Chondrocyte (in vitro differentiated cells): Measurements from ENCODE around the gene LARGE1. TPM values are rescaled to one million over a fixed set of nuclear protein-coding genes. Genes with fewer than 3 reads are reported as not detected.

ENCODE experiments used
- DNase-seq: peaks from one replicate; pipeline ENCODE4 v3.0.0; 2021; ENCODE audit warnings: mixed read lengths, low spot score
- H3K27ac Mint-ChIP-seq: one replicate; pipeline ENCODE4 v1.8.0; 2021; ENCODE audit warnings: mild to moderate bottlenecking, moderate library complexity, mixed read lengths; ENCODE audit not compliant: unreplicated experiment
- H3K27me3 Mint-ChIP-seq: 2 replicates; pipeline ENCODE4 v1.8.0; 2021; ENCODE audit warnings: low read depth, mixed read lengths
- H3K36me3 Mint-ChIP-seq: 2 replicates; pipeline ENCODE4 v1.8.0; 2021; ENCODE audit warnings: low read depth, mixed read lengths
- H3K4me1 Mint-ChIP-seq: 2 replicates; pipeline ENCODE4 v1.8.0; 2021; ENCODE audit warnings: low read depth, mild to moderate bottlenecking, mixed read lengths
- H3K4me3 Mint-ChIP-seq: one replicate; pipeline ENCODE4 v1.8.0; 2021; ENCODE audit warnings: mild to moderate bottlenecking, moderate library complexity, mixed read lengths; ENCODE audit not compliant: unreplicated experiment
- H3K9me3 Mint-ChIP-seq: 2 replicates; pipeline ENCODE4 v1.8.0; 2021; ENCODE audit warnings: low read depth, mixed read lengths
- CTCF ChIP-seq: fragments of 200-600 bp; sonication (generic); IDR thresholded peaks from 2 replicates; pipeline ENCODE4 v1.5.0; 2021; ENCODE audit warnings: antibody characterized with exemption, mild to moderate bottlenecking, moderate library complexity
- total RNA-seq: library from RNA; stranded (reverse); gene quantifications from 3 replicates; pipeline ENCODE4 v1.2.1, GENCODE V29; 2021

The LARGE1 gene
- total RNA-seq, 1 donor from 2014 or later: 21.3 TPM

GRCh38 chr22:33455036-33455435 is 465.2 kb downstream of the LARGE1 start:
- H3K9me3 Mint-ChIP-seq: no peaks in the 10 kb centered on the region
- no peak overlapping the region for H3K4me3 Mint-ChIP-seq
- H3K4me1 Mint-ChIP-seq: no peaks in the 10 kb centered on the region
- H3K36me3 Mint-ChIP-seq: peaks cover 1% of the 10 kb centered on the region
- no peaks in the 10 kb centered on the region for H3K27me3 Mint-ChIP-seq
- no peak overlapping the region for H3K27ac Mint-ChIP-seq
- no peak for DNase-seq
- no peak for TF ChIP-seq CTCF

DNA sequence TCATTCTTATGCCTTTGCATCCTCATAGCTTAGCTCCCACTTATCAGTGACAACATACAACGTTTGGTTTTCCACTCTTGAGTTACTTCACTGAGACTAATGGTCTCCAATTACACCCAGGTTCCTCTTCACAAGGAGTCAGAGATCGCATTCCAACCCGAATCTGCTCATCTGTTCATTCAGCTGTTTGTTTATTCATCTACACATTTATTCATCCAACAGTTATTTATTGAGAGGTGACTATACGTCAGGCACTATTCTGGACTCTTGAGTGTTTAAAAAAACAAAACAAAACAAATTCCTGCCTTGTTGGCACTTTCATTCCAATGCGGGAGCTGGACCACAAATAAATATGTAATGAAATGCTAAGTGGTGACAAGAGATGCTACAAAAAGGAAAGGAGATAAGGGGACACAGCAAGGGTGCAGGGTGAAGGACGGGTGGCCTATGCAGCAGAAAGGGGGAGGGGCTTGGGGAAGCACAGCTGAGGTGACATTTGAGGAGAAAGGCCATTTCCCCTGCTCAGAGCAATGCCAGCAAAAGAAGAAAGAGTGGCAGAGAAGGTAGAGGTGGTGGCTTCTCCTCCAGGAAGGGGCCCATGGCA is 468.3 kb downstream of the LARGE1 start:
- H3K9me3 Mint-ChIP-seq: no peaks in the 10 kb centered on the region
- DNase-seq: no peak
- H3K36me3 Mint-ChIP-seq: peaks cover 1% of the 10 kb centered on the region
- H3K4me1 Mint-ChIP-seq: no peaks in the 10 kb centered on the region
- H3K27ac Mint-ChIP-seq: no peak overlapping the region
- no peaks in the 10 kb centered on the region for H3K27me3 Mint-ChIP-seq
- TF ChIP-seq CTCF: no peak
- no peak overlapping the region for H3K4me3 Mint-ChIP-seq

GRCh38 chr22:33450756-33451155 is 469.5 kb downstream of the LARGE1 start:
- TF ChIP-seq CTCF: no peak
- H3K4me3 Mint-ChIP-seq: no peak overlapping the region
- H3K36me3 Mint-ChIP-seq: peaks cover 1% of the 10 kb centered on the region
- no peak for DNase-seq
- H3K9me3 Mint-ChIP-seq: no peaks in the 10 kb centered on the region
- H3K27me3 Mint-ChIP-seq: no peaks in the 10 kb centered on the region
- no peak overlapping the region for H3K27ac Mint-ChIP-seq
- no peaks in the 10 kb centered on the region for H3K4me1 Mint-ChIP-seq

GRCh38 chr22:33447733-33448132 is 472.5 kb downstream of the LARGE1 start:
- Mint-ChIP-seq H3K9me3 (no peaks in the 10 kb centered on the region), H3K36me3 (no peaks in the 10 kb centered on the region), H3K4me3 (no peak overlapping the region), H3K4me1 (no peaks in the 10 kb centered on the region), H3K27ac (no peak overlapping the region), H3K27me3 (no peaks in the 10 kb centered on the region)
- no peak for DNase-seq
- TF ChIP-seq CTCF: no peak

- peaks cover 24% of the 10 kb centered on the region for H3K4me1 Mint-ChIP-seq
- DNase-seq: no peak
- TF ChIP-seq CTCF: no peak
- H3K9me3 Mint-ChIP-seq: no peaks in the 10 kb centered on the region
- no peaks in the 10 kb centered on the region for H3K36me3 Mint-ChIP-seq
- no peaks in the 10 kb centered on the region for H3K27me3 Mint-ChIP-seq
- H3K4me3 Mint-ChIP-seq: no peak overlapping the region
- no peak overlapping the region for H3K27ac Mint-ChIP-seq
Observed at GRCh38 chr22:33443683-33444082, 476.6 kb downstream of the LARGE1 start.
